CD4-positive, alpha-beta T cell treated with Interleukin-21 for 1 hour (primary cell): ENCODE measurements around the gene RGS3.

Experiments used
- DNase-seq: peaks from one replicate; pipeline ENCODE4 v3.0.0-alpha.2; 2020

The RGS3 gene

GRCh38 chr9:113645227-113645977 lies 181.9 kb downstream of the RGS3 start:
- DNase-seq: no peak

GRCh38 chr9:113645978-113646253 lies 182.4 kb downstream of the RGS3 start:
- DNase-seq: no peak

- no peak for DNase-seq
Measured at GRCh38 chr9:113646491-113646890, 183.0 kb downstream of the RGS3 start.
